B cell (primary cell): ENCODE results near the gene TMEM86B.

ENCODE experiments used
- EZH2 ChIP-seq: IDR thresholded peaks from 2 replicates; pipeline ENCODE4 v1.6.1; 2012; ENCODE audit warnings: borderline replicate concordance, low read depth, mild to moderate bottlenecking, moderate library complexity, low read length; ENCODE audit not compliant: insufficient read depth, poor library complexity, severe bottlenecking
- TF ChIP-seq, protein P1 (sequence below): fragments of 200-600 bp; IDR thresholded peaks from one replicate; pipeline ENCODE4 v1.8.0; 2022; ENCODE audit warnings: antibody characterized with exemption, mild to moderate bottlenecking

DNA sequence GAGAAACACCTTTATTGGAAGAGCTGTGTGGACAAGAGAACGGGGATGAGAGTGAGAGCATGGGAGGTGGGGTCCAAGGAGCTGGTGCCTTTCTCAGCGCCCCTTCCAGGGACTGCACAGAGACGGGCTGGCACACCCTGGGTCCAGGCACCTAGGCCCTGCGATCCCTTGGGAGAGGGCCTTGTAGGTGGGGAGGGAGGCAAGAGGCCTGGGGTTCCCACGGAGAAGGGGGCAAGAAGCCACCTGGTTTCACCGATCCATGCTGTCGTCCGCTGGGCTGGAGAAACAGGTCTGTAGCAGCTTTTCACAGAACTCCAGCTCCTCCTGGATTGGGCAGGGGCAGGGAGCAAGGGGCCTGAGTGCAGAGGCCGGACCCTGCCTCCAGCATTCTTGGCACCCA, 33.8 kb upstream of the TMEM86B start:
- TF ChIP-seq, protein P1, sequence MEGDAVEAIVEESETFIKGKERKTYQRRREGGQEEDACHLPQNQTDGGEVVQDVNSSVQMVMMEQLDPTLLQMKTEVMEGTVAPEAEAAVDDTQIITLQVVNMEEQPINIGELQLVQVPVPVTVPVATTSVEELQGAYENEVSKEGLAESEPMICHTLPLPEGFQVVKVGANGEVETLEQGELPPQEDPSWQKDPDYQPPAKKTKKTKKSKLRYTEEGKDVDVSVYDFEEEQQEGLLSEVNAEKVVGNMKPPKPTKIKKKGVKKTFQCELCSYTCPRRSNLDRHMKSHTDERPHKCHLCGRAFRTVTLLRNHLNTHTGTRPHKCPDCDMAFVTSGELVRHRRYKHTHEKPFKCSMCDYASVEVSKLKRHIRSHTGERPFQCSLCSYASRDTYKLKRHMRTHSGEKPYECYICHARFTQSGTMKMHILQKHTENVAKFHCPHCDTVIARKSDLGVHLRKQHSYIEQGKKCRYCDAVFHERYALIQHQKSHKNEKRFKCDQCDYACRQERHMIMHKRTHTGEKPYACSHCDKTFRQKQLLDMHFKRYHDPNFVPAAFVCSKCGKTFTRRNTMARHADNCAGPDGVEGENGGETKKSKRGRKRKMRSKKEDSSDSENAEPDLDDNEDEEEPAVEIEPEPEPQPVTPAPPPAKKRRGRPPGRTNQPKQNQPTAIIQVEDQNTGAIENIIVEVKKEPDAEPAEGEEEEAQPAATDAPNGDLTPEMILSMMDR = no peak
- no peak for TF ChIP-seq EZH2
